Liver (tissue), 3 donors: ENCODE data around the gene MOB1B.

Experiments
- HNF4A ChIP-seq, 2 donors: conservative IDR thresholded peaks; 2 replicates each; pipeline ENCODE4 v1.6.1; 2016; ENCODE audit warnings: antibody characterized with exemption in 2 of 2, mild to moderate bottlenecking in 2 of 2
- TF ChIP-seq, protein P1 (sequence below): fragments of 150-350 bp; IDR thresholded peaks from 2 replicates; pipeline ENCODE4 v1.5.1; 2017; ENCODE audit warnings: improper control_type of control experiment, low read depth, low read length; ENCODE audit not compliant: missing input control
- donor health status: healthy.
- donor health status: healthy.

DNA sequence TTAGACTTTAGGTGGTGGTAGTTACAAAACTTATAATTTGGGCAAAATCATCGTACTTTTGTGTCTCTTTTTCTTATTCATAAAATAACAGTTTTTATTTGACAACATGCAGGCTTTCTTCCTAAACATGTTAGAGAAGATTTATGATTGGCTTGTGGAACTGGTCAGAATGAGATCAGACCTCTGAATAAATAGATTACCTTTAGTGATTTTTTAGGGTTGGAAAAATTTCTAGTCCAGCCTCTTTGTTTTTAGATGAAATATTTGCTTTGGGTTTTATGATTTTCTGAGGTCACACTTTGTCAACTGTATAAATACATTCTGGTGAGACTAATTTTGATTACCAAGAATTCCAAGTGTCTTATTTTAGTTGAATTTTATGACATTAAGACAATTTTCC lies 29.2 kb downstream of the MOB1B start:
- TF ChIP-seq, protein P1, sequence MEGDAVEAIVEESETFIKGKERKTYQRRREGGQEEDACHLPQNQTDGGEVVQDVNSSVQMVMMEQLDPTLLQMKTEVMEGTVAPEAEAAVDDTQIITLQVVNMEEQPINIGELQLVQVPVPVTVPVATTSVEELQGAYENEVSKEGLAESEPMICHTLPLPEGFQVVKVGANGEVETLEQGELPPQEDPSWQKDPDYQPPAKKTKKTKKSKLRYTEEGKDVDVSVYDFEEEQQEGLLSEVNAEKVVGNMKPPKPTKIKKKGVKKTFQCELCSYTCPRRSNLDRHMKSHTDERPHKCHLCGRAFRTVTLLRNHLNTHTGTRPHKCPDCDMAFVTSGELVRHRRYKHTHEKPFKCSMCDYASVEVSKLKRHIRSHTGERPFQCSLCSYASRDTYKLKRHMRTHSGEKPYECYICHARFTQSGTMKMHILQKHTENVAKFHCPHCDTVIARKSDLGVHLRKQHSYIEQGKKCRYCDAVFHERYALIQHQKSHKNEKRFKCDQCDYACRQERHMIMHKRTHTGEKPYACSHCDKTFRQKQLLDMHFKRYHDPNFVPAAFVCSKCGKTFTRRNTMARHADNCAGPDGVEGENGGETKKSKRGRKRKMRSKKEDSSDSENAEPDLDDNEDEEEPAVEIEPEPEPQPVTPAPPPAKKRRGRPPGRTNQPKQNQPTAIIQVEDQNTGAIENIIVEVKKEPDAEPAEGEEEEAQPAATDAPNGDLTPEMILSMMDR: no peak
- no peak for TF ChIP-seq HNF4A (conservative IDR thresholded peaks at IDR 0.05)
